ENCODE results near the gene BNIP5.

The BNIP5 gene

DNA sequence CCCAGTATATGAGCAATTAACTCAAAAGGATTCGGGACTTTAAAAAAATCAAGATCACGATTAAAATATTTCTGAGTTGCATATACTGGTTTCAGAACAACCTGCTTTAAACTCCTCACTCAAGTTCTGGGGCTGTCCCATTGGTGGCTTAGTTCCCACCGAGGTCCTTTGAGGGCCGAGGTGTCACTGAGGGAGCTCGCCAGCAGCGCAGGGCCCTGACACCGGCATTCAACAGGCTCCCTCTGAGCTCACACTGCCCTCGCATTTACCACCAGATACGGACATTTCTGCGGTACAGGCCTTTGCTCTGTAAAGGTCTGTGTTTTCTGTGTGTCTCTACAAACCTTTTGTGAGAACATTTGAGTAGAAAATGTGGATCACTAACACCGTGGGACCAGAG lies 24.4 kb upstream of the BNIP5 start:
- CTCF ChIA-PET, result interaction anchor here (0.7 to 6.6 kb wide), 7 partner anchors 8 to 625 kb away, joined by 3 to 42 read pairs (median 4); partner anchors contain the start of gene ARMC12
- no peak overlapping the region for H3K27ac Mint-ChIP-seq
- H3K9me3 Mint-ChIP-seq, result no peaks in the 10 kb centered on the region
- peaks cover 21% of the 10 kb centered on the region for H3K4me1 Mint-ChIP-seq
- no peaks in the 10 kb centered on the region for H3K36me3 Mint-ChIP-seq
- no peak for DNase-seq
- H3K4me3 Mint-ChIP-seq, result no peak overlapping the region
- H3K27me3 Mint-ChIP-seq, result peaks cover 36% of the 10 kb centered on the region

DNA sequence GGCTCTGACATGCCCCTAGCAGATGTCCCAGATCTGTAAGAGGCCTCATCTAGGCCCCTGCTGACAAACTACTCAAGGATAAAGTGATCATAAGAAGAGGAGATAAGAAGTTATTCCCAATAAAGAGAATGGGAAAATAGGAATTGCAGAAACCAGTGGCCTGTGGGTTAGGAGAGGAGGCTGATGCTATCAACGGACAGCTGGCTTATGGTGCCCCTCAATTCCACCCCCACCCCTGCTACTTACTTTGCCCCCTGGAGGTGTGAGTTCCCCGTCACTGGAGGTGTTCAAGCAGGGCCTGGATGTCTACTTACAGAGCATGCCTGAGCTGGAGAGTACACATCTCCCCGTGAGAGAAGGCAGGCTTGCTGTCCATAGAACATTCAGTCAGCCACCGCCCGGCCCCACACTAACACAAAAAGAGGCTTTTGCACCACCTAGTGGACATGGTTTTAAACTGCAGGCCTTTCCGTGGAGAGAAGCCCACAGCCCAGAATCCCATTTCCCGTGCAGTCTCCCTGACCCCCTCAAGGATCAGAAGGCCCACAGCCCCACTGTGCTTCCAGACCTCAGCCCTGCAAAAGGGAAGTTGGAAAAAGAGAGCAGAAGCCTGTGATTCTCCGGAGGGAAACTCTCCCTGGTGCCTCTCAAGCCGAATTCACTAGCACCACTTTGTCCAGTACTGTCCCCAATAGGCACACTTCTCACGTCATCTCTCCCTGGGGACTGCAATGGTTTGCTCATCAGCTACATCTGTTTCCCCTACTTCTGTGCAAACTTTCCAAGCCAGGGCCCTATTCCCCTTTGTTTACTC lies 23.8 kb upstream of the BNIP5 start:
- H3K4me3 Mint-ChIP-seq, result no peak overlapping the region
- peak; percentile 80 for DNase-seq
- peaks cover 36% of the 10 kb centered on the region for H3K27me3 Mint-ChIP-seq
- CTCF ChIA-PET, result interaction anchor here (0.6 to 6.6 kb wide), 16 partner anchors 8 to 624 kb away, joined by 3 to 42 read pairs (median 4); partner anchors contain the start of genes ARMC12 and ETV7
- no peak overlapping the region for H3K27ac Mint-ChIP-seq
- H3K4me1 Mint-ChIP-seq, result peaks cover 21% of the 10 kb centered on the region
- H3K36me3 Mint-ChIP-seq, result no peaks in the 10 kb centered on the region
- H3K9me3 Mint-ChIP-seq, result no peaks in the 10 kb centered on the region

DNA sequence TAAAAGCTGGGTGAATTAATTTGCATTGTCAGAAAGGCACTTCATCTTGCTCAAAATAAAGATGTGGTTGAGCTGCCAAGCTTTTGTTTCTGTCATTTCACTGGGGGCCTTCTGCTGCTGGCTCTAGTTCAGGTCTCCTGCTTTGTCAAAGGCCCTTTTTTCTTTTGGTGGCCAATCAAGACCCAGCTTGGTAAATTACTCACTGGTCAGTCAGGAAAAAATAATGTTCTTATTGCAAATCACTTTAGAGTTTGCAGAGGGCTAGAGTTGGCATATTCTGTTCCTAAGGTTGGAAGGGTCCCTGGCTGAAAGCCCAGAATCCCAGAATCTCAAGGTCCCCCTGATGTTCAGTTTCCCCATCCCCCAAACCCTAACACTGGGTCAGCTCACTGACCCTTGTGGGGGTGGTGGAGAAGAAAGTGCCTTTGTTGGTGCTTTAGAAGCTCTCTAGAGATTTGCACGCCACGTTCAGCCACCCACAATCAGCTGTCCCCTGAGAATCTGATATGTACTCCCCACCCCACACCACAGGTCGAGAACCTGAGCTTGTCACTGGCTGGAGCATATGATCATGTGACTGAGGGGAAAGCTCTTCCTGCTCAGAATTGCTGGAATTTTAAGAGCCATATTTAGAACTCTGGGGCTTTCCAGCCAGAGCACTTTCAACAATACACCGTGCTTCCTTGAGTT lies 21.7 kb upstream of the BNIP5 start:
- H3K27ac Mint-ChIP-seq, result no peak overlapping the region

DNA sequence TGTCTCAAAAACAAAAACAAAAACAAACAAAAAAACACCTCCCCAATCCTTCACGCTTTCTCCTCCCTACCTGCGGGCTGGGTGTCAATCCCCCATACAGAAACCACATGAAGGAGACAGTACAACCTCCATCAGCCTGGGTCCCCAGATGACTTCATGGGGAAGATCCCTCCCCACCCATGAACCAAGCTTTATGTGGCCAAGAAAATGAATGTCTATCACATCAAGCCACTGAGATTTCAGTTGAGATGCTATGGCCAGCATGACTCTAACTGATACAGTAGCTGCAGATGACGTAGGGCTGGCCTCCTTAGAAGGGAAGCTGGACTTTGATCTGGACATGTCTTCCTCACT lies 21.2 kb upstream of the BNIP5 start:
- Mint-ChIP-seq H3K9me3 (peaks cover 1% of the 10 kb centered on the region), H3K27ac (no peak overlapping the region), H3K4me1 (peaks cover 21% of the 10 kb centered on the region), H3K27me3 (peaks cover 36% of the 10 kb centered on the region), H3K4me3 (no peak overlapping the region), H3K36me3 (no peaks in the 10 kb centered on the region)
- DNase-seq, result no peak
- CTCF ChIA-PET, result interaction anchor here (0.8 to 6.6 kb wide), 6 partner anchors 15 to 330 kb away, joined by 3 to 42 read pairs (median 6); partner anchors contain the start of gene MAPK14

More for the DNA sequence above, 21.7 kb upstream of the BNIP5 start:
- no peak for DNase-seq
- Mint-ChIP-seq H3K4me1 (peaks cover 21% of the 10 kb centered on the region), H3K4me3 (no peak overlapping the region), H3K27me3 (peaks cover 36% of the 10 kb centered on the region), H3K9me3 (no peaks in the 10 kb centered on the region), H3K36me3 (no peaks in the 10 kb centered on the region)
- CTCF ChIA-PET, result interaction anchor here (0.6 to 6.6 kb wide), 9 partner anchors 10 to 331 kb away, joined by 3 to 42 read pairs (median 5); partner anchors contain the start of gene MAPK14

DNA sequence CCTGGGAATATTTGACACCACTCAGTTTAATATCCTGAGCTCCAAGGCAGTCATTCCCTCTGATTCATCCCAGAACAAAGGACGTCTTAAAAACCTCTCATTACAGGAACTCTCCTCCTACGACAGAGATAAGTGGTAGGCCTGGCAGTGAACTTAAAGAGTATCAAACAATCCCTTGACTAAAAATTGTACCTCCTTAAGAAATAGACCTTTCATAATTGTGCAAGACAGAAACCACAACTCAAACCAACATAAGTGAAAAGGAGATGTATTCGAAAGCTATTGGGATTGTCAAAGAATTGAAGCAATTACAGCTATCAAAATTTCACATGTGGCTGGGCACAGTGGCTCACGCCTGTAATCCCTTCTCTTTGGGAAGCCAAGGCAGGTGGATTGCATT lies 19.1 kb upstream of the BNIP5 start:
- H3K4me3 Mint-ChIP-seq, result no peak overlapping the region
- DNase-seq, result no peak

DNA sequence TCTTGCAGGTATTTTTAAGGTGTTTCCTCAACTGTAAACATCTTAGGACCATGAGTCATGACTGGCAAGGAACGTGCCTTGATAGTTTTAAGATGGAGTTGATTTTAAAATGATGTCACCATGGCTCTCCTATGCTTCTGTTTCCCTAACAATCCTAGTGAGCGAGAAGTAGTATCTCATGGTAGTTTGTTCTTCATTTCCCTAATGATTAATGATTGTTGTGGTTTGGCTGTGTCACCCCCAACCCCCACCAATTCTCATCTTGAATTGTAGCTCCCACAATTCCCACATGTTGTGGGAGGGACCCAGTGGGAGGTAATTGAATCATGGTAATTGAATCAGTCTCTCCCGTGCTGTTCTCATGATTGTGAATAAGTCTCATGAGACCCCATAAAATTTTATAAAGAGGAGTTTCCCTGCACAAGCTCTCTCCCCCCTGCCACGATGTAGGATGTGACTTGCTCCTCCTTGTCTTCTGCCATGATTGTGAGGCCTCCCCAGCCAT lies 16.8 kb upstream of the BNIP5 start:
- H3K27ac Mint-ChIP-seq, result no peak overlapping the region
- H3K4me1 Mint-ChIP-seq, result peaks cover 13% of the 10 kb centered on the region
- no peak overlapping the region for H3K4me3 Mint-ChIP-seq
- CTCF ChIA-PET, result interaction anchor here (1.5 to 1.6 kb wide), 2 partner anchors 8 to 13 kb away, joined by 4 to 5 read pairs; no protein-coding TSS in a partner anchor
- peaks cover 39% of the 10 kb centered on the region for H3K27me3 Mint-ChIP-seq
- peaks cover 4% of the 10 kb centered on the region for H3K9me3 Mint-ChIP-seq
- no peak for DNase-seq
- H3K36me3 Mint-ChIP-seq, result no peaks in the 10 kb centered on the region

More for the DNA sequence above, 19.1 kb upstream of the BNIP5 start:
- Mint-ChIP-seq H3K27ac (no peak overlapping the region), H3K9me3 (peaks cover 4% of the 10 kb centered on the region), H3K36me3 (no peaks in the 10 kb centered on the region), H3K27me3 (peaks cover 40% of the 10 kb centered on the region), H3K4me1 (peaks cover 21% of the 10 kb centered on the region)
- CTCF ChIA-PET, result interaction anchor here (1.4 kb wide), 1 partner anchor 14 kb away, joined by 6 read pairs; no protein-coding TSS in a partner anchor

DNA sequence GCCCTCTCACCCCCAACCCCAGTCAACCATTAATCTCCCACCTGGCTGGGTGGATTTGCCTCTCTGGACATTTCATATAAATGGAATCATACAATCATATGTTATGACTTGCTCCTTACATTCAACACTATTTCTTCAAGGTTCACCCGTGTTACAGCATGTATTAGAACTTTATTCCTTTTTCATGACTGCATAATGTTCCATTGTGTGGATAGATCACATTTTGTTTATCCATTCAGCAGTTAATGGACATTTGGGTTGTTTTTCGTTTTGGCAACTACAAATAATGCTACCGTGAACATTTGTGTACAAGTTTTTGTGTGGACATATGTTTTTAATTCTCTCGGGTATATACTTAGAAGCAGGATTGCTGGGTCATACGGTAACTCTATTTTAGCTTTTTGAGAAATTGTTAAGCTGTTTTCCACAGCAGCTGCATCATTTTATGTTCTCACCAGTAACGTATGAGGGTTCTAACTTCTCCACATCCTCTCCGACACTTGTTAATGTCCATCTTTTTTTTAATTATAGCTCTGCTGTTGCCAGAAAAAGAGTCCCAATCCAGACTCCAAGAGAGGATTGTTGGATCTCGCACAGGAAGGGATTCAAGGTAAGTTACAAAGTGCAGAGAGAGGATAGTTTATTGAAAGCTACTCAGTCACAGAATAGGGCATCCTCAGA lies 15.9 kb upstream of the BNIP5 start:
- Mint-ChIP-seq H3K9me3 (peaks cover 4% of the 10 kb centered on the region), H3K27ac (no peak overlapping the region)
- CTCF ChIA-PET, result interaction anchor here (0.9 to 1.6 kb wide), 3 partner anchors 9 to 12 kb away, joined by 4 to 5 read pairs (median 4); no protein-coding TSS in a partner anchor

DNA sequence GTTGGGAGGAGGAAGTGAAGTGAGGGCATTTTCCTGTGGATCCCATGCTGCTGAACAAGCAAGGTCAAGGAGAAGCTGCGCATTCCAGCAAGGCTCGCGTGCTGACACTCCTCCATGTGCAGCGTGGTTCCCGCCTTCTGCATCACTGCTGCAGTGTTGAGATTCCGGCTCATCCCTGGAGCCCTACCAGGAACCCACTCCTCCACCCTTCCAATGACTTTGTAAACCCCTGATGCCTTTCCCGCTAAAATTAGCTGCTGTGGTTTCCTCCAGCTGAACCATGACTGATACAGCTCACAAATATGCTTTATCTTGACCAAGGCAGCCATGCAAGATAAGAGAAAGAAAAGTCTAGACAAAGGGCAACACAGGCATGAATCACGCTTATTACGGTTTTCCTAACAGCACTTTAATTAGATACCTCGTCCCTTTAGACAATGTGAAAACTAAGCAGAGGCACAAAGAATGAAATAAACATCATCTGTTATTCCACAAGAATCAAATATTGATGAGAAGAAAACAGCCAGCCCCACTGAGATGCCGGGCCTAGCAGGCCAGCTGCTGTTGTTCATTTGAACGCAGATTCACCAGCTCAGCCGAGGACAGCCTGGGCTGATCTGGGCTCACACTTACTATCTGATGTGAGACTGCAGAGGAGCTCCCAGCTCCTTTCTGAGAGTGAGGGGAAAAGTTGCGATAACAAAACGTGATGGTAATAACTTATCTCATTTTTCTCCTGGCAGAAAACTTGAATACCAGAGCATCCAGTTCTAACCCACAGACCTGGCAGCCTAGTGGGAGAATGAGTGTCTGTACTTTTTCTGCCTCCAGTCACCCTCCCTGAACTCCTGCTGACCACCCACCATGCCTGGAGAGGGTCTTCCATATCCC lies 14.2 kb upstream of the BNIP5 start:
- Mint-ChIP-seq H3K36me3 (no peaks in the 10 kb centered on the region), H3K27ac (no peak overlapping the region), H3K9me3 (peaks cover 4% of the 10 kb centered on the region), H3K4me3 (no peak overlapping the region), H3K27me3 (peaks cover 31% of the 10 kb centered on the region), H3K4me1 (no peaks in the 10 kb centered on the region)
- CTCF ChIA-PET, result interaction anchor here (1.0 to 2.0 kb wide), 3 partner anchors 9 to 49 kb away, joined by 6 to 9 read pairs (median 7); no protein-coding TSS in a partner anchor
- no peak for DNase-seq

More for the DNA sequence above, 15.9 kb upstream of the BNIP5 start:
- no peak for DNase-seq
- no peak overlapping the region for H3K4me3 Mint-ChIP-seq
- no peaks in the 10 kb centered on the region for H3K36me3 Mint-ChIP-seq
- peaks cover 5% of the 10 kb centered on the region for H3K4me1 Mint-ChIP-seq
- H3K27me3 Mint-ChIP-seq, result peaks cover 37% of the 10 kb centered on the region

DNA sequence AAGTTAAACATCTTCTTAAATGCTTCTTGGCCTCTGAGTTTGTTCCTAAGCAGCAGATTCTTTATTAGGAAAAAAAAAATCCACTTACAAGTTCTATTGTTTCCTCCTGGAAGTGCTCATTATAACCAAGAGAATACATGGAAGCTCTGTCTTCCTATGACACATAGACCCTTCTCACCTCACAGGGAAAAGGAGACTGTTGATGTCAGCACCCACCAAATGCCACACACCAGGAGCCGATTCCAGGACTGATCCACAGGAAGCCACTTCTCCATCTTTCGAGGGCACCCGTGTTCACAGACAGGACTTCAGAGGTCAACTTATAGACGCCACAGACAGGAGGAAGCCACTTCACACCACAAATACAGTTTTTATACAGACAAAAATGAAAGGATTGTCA lies 13.4 kb upstream of the BNIP5 start:
- peaks cover 4% of the 10 kb centered on the region for H3K9me3 Mint-ChIP-seq
- no peaks in the 10 kb centered on the region for H3K4me1 Mint-ChIP-seq
- no peak overlapping the region for H3K4me3 Mint-ChIP-seq
- H3K27ac Mint-ChIP-seq, result peak overlapping the region; percentile 0
- peaks cover 36% of the 10 kb centered on the region for H3K27me3 Mint-ChIP-seq
- CTCF ChIA-PET, result interaction anchor here (1.4 kb wide), 1 partner anchor 9 kb away, joined by 7 read pairs; no protein-coding TSS in a partner anchor
- no peak for DNase-seq
- no peaks in the 10 kb centered on the region for H3K36me3 Mint-ChIP-seq

DNA sequence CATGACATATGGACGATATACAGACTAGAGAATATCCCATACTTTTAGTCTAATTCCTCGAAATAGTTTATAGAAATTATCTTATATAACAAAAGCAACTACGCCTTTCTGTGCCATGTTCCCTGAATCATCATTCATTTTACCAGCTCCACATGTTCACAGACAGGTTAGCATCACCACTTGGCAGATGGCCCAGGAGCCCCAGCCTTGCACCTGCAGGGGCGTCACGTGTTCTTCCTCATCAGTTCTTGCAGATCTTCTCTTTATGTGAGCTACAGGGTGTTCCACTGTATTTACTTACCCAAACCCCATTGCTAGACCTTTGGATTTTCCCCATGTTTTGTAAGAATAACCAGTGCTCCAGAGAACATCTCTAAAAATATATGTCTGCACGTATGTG lies 12.6 kb upstream of the BNIP5 start:
- Mint-ChIP-seq H3K4me3 (no peak overlapping the region), H3K9me3 (peaks cover 4% of the 10 kb centered on the region), H3K27me3 (peaks cover 45% of the 10 kb centered on the region), H3K4me1 (no peaks in the 10 kb centered on the region), H3K36me3 (no peaks in the 10 kb centered on the region), H3K27ac (no peak overlapping the region)
- DNase-seq, result no peak
- CTCF ChIA-PET, result interaction anchor here (0.8 to 1.4 kb wide), 2 partner anchors 8 to 371 kb away, joined by 4 to 7 read pairs; no protein-coding TSS in a partner anchor

DNA sequence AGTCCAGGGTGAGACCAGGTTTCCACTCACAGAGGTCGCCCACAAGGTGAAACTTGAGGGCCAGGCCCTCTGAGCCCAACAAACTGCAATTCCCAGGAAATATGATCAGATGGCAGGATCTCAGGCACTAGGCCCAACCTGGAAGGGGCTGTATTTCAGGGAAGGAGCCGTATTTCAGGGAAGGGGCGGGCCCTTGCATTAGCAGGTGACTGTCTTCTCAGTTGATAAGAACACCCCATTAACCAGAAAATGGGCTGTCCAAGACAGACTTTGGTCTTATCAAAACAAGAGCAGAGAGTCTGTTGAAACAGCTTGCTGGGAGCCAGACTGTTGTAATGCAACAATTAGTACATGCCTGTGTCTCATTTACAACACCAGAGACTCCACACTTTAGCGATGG lies 10.9 kb upstream of the BNIP5 start:
- peaks cover 50% of the 10 kb centered on the region for H3K27me3 Mint-ChIP-seq
- no peak overlapping the region for H3K27ac Mint-ChIP-seq
- no peaks in the 10 kb centered on the region for H3K4me1 Mint-ChIP-seq
- DNase-seq, result no peak
- H3K9me3 Mint-ChIP-seq, result peaks cover under 1% of the 10 kb centered on the region
- H3K4me3 Mint-ChIP-seq, result no peak overlapping the region
- CTCF ChIA-PET, result interaction anchor here (2.0 kb wide), 1 partner anchor 45 kb away, joined by 5 read pairs; no protein-coding TSS in a partner anchor
- H3K36me3 Mint-ChIP-seq, result no peaks in the 10 kb centered on the region

DNA sequence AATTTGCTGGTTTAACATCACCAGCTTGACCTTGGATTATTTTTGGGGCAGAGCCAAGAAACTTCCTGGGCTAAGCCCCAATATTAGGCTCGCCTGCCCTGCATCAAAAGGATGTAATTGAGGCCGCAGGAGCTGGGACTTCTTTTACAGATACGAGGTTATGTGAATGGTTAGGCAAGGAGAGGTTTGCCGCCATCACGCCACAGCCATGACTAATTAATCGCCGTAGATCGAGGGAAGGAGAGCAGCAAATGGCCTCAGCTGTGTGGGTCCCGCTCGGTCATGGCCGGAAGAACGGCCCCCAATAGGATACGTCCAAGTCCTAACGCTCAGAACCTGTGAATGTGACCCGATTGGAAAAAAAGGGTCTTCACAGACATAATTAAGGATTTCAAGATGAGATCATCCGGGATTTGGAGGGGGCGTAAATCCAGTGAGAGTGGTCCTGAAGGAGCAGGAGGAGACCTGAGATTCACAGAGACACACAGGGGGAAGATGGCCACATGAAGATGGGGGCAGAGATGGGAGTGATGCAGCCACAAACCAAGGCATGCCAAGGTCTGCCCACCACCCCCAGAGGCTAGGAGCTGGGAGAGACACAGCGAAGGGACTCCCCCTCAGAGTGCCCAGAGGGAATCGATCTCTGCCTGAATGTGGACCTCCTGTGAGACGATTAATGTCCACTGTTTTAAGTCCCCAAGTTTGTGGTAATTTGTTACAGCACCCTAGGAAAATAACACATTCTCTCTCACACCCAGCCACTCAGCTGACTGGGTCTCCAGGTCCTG lies 10.0 kb upstream of the BNIP5 start:
- Mint-ChIP-seq H3K27ac (no peak overlapping the region), H3K27me3 (peaks cover 56% of the 10 kb centered on the region), H3K9me3 (no peaks in the 10 kb centered on the region), H3K36me3 (no peaks in the 10 kb centered on the region), H3K4me1 (no peaks in the 10 kb centered on the region), H3K4me3 (no peak overlapping the region)
- CTCF ChIA-PET, result interaction anchor here (2.0 kb wide), 1 partner anchor 44 kb away, joined by 5 read pairs; no protein-coding TSS in a partner anchor
- DNase-seq, result no peak

All from activated naive CD4-positive, alpha-beta T cell treated with anti-CD3 and anti-CD28 coated beads, Interleukin-2, amount 10 ng/mL, durations not matched to agents 7 days and 5 days (primary cell).